GM20000 (cell line): ENCODE results near the gene CELSR2.
"Not testable (repeated sequence)": the region's sequence is repeated elsewhere in the genome, so short reads cannot be mapped to it uniquely, and the experiment has no call there.

Experiments
- DNase-seq: peaks from one replicate; pipeline ENCODE4 v3.0.0; 2012; ENCODE audit warnings: low spot score
- TF ChIP-seq, protein P1 (sequence below): IDR thresholded peaks from 2 replicates; pipeline ENCODE4 v1.5.1; 2012; ENCODE audit warnings: mild to moderate bottlenecking, control low read depth; ENCODE audit errors: extremely low read depth, missing control alignments

CELSR2 gene

GRCh38 chr1:109299558-109300343 lies 50.4 kb downstream of the CELSR2 start:
- DNase-seq, result no peak

GRCh38 chr1:109300650-109301151 lies 51.4 kb downstream of the CELSR2 start:
- TF ChIP-seq, protein P1, sequence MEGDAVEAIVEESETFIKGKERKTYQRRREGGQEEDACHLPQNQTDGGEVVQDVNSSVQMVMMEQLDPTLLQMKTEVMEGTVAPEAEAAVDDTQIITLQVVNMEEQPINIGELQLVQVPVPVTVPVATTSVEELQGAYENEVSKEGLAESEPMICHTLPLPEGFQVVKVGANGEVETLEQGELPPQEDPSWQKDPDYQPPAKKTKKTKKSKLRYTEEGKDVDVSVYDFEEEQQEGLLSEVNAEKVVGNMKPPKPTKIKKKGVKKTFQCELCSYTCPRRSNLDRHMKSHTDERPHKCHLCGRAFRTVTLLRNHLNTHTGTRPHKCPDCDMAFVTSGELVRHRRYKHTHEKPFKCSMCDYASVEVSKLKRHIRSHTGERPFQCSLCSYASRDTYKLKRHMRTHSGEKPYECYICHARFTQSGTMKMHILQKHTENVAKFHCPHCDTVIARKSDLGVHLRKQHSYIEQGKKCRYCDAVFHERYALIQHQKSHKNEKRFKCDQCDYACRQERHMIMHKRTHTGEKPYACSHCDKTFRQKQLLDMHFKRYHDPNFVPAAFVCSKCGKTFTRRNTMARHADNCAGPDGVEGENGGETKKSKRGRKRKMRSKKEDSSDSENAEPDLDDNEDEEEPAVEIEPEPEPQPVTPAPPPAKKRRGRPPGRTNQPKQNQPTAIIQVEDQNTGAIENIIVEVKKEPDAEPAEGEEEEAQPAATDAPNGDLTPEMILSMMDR, result no peak
- no peak for DNase-seq

More at GRCh38 chr1:109299558-109300343, 50.4 kb downstream of the CELSR2 start:
- TF ChIP-seq, protein P1, result no peak

GRCh38 chr1:109301874-109302273 lies 52.5 kb downstream of the CELSR2 start:
- no peak for DNase-seq
- TF ChIP-seq, protein P1, result no peak

GRCh38 chr1:109304226-109304920 lies 55.0 kb downstream of the CELSR2 start:
- TF ChIP-seq, protein P1, result no peak

GRCh38 chr1:109305991-109306390 lies 56.7 kb downstream of the CELSR2 start:
- DNase-seq, result not testable (repeated sequence)

More at GRCh38 chr1:109304226-109304920, 55.0 kb downstream of the CELSR2 start:
- no peak for DNase-seq

DNA sequence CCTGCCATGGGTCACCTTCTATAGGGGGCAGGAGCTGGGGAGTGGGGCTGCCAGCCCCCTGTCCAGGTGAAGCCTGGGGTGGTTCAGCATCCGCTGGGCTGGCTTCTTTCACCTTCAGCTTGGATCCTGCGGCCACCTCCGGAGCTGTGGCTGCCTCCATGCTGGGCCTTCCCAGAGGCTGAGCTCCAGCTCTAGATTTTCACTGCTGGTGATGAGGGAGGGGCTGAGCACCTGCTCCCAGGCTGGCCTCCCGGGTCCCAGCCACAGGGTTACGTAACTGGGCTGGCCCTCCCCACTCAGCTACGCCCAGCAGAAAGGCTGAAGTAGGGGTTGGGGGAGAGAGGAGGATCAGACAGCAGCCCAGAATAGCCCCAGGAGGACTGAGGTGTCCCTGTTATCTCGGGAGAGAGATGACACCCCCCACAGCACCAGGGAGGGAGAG lies 57.5 kb downstream of the CELSR2 start, which contains the start of gene MYBPHL:
Gene MYBPHL (minus strand): TSS at position 180 of the 442 bp plus-strand sequence. CDS start 20 bp downstream, at position 160.
- DNase-seq, result no peak
- TF ChIP-seq, protein P1, result no peak

GRCh38 chr1:109307274-109308021 lies 58.1 kb downstream of the CELSR2 start:
- no peak for DNase-seq
- TF ChIP-seq, protein P1, result no peak
